ENCODE results near the gene KRTAP5-7.

Gene KRTAP5-7

GRCh38 chr11:71518506-71519471 lies 8.3 kb upstream of the KRTAP5-7 start:
- in situ Hi-C loops (cut with MboI; ENCODE audit: low pct_unique_long_range_greater_than_20kb, low sequenced_read_pairs, unreplicated experiment) = no loop called here
- TF ChIP-seq CTCF (IDR thresholded peaks at IDR 0.05; ENCODE audit: extremely low read depth, insufficient read depth, missing control alignments) = no peak
- DNase-seq (ENCODE audit: low spot score) = no peak

GRCh38 chr11:71519546-71519945 lies 7.5 kb upstream of the KRTAP5-7 start:
- in situ Hi-C loops (cut with MboI; ENCODE audit: low pct_unique_long_range_greater_than_20kb, low sequenced_read_pairs, unreplicated experiment) = no loop called here

GRCh38 chr11:71525188-71525937 lies 1.7 kb upstream of the KRTAP5-7 start:
- in situ Hi-C loops (cut with MboI; ENCODE audit: low pct_unique_long_range_greater_than_20kb, low sequenced_read_pairs, unreplicated experiment) = loop anchor here (5.0 kb wide), 1 partner anchor 37 kb away; no protein-coding TSS in a partner anchor
- no peak for DNase-seq (ENCODE audit: low spot score)

More at GRCh38 chr11:71519546-71519945, 7.5 kb upstream of the KRTAP5-7 start:
- no peak for TF ChIP-seq CTCF (IDR thresholded peaks at IDR 0.05; ENCODE audit: extremely low read depth, insufficient read depth, missing control alignments)
- DNase-seq (ENCODE audit: low spot score) = no peak

GRCh38 chr11:71525938-71526495 lies 1.1 kb upstream of the KRTAP5-7 start:
- no peak for DNase-seq (ENCODE audit: low spot score)
- in situ Hi-C loops (cut with MboI; ENCODE audit: low pct_unique_long_range_greater_than_20kb, low sequenced_read_pairs, unreplicated experiment) = loop anchor here (5.0 kb wide), 1 partner anchor 36 kb away; no protein-coding TSS in a partner anchor
- TF ChIP-seq CTCF (IDR thresholded peaks at IDR 0.05; ENCODE audit: extremely low read depth, insufficient read depth, missing control alignments) = no peak

More at GRCh38 chr11:71525188-71525937, 1.7 kb upstream of the KRTAP5-7 start:
- no peak for TF ChIP-seq CTCF (IDR thresholded peaks at IDR 0.05; ENCODE audit: extremely low read depth, insufficient read depth, missing control alignments)

- in situ Hi-C loops (cut with MboI; ENCODE audit: low pct_unique_long_range_greater_than_20kb, low sequenced_read_pairs, unreplicated experiment) = loop anchor here (5.0 kb wide), 1 partner anchor 35 kb away; no protein-coding TSS in a partner anchor
- TF ChIP-seq CTCF (IDR thresholded peaks at IDR 0.05; ENCODE audit: extremely low read depth, insufficient read depth, missing control alignments) = no peak
- DNase-seq (ENCODE audit: low spot score) = no peak
Measured at GRCh38 chr11:71527576-71528210, 626 bp downstream of the KRTAP5-7 start.

GRCh38 chr11:71530602-71531001 lies 3.5 kb downstream of the KRTAP5-7 start:
- in situ Hi-C loops (cut with MboI; ENCODE audit: low pct_unique_long_range_greater_than_20kb, low sequenced_read_pairs, unreplicated experiment) = no loop called here
- no peak for TF ChIP-seq CTCF (IDR thresholded peaks at IDR 0.05; ENCODE audit: extremely low read depth, insufficient read depth, missing control alignments)
- DNase-seq (ENCODE audit: low spot score) = peak; percentile 56
